ENCODE data around the gene OR4E1. TPM values are rescaled to one million over a fixed set of nuclear protein-coding genes. Genes with fewer than 3 reads are reported as not detected.
"Not testable (repeated sequence)": the region's sequence is repeated elsewhere in the genome, so short reads cannot be mapped to it uniquely, and the experiment has no call there.

Gene OR4E1
- total RNA-seq, 1 donor from 2014 or later: 0.05 TPM

- intact Hi-C loops (cut with micrococcal nuclease): no loop called here
Observed at GRCh38 chr14:21653331-21653885, 20.2 kb downstream of the OR4E1 start, which contains the start of gene OR4E2. OR4E2 (plus strand) TSS chr14:21653835; CDS start chr14:21665083, 11,248 bp downstream.

GRCh38 chr14:21652209-21652808, 21.3 kb downstream of the OR4E1 start:
- intact Hi-C loops (cut with micrococcal nuclease): no loop called here

GRCh38 chr14:21647380-21647779, 26.2 kb downstream of the OR4E1 start:
- intact Hi-C loops (cut with micrococcal nuclease): loop anchor here (10.0 kb wide), 1 partner anchor 897 kb away; no protein-coding TSS in a partner anchor

- intact Hi-C loops (cut with micrococcal nuclease): loop anchor here (10.0 kb wide), 1 partner anchor 901 kb away; no protein-coding TSS in a partner anchor
Observed at GRCh38 chr14:21643407-21643806, 30.2 kb downstream of the OR4E1 start.

GRCh38 chr14:21642683-21643082, 30.9 kb downstream of the OR4E1 start:
- intact Hi-C loops (cut with micrococcal nuclease): loop anchor here (10.0 kb wide), 1 partner anchor 902 kb away; no protein-coding TSS in a partner anchor

- intact Hi-C loops (cut with micrococcal nuclease): no loop called here
Observed at GRCh38 chr14:21634840-21635239, 38.8 kb downstream of the OR4E1 start, which contains the start of gene OR10G2. OR10G2 (minus strand) TSS chr14:21634940; CDS start chr14:21634842, 98 bp downstream.

GRCh38 chr14:21631084-21631483, 42.5 kb downstream of the OR4E1 start:
- intact Hi-C loops (cut with micrococcal nuclease): no loop called here

- intact Hi-C loops (cut with micrococcal nuclease): not testable (repeated sequence)
Observed at GRCh38 chr14:21630503-21630902, 43.1 kb downstream of the OR4E1 start.

- intact Hi-C loops (cut with micrococcal nuclease): no loop called here
Observed at GRCh38 chr14:21626491-21627230, 47.0 kb downstream of the OR4E1 start.

Other genes starting within 250 kb of the OR4E1 start
- 135 and 141 TPM in 2 replicates for gene CHD8, start 217.7 kb downstream of the OR4E1 start, total RNA-seq
- 35.4 and 35.6 TPM in 2 replicates for gene RAB2B, start 196.9 kb downstream of the OR4E1 start, total RNA-seq
- 84.3 and 96.9 TPM in 2 replicates for gene TOX4, start 196.6 kb downstream of the OR4E1 start, total RNA-seq
- 72.8 and 74.0 TPM in 2 replicates for gene METTL3, start 162.5 kb downstream of the OR4E1 start, total RNA-seq
- gene SALL2, start 147.5 kb downstream of the OR4E1 start, total RNA-seq: 1.2 and 1.4 TPM in 2 replicates
- gene OR10G3, start 93.7 kb downstream of the OR4E1 start, total RNA-seq: not detected in 2 replicates
- gene OR10G2, start 38.9 kb downstream of the OR4E1 start, total RNA-seq: not detected in 2 replicates
- gene OR4E2, start 20.0 kb downstream of the OR4E1 start, total RNA-seq: not detected in 2 replicates

Data from T-helper 1 cell treated with Interleukin-12 subunit alpha and Interleukin-12 subunit beta and Interleukin-4 antibody, amounts not matched to agents 30 ng/mL and 1 ng/mL, for 36 hours (primary cell).